Measurements from ENCODE around the gene AGPAT1.
"Not testable (repeated sequence)": the region's sequence is repeated elsewhere in the genome, so short reads cannot be mapped to it uniquely, and the experiment has no call there.

The AGPAT1 gene

GRCh38 chr6:32149932-32150870, 25.7 kb downstream of the AGPAT1 start:
- DNase-seq (ENCODE audit: low read depth in 4 of 4, low spot score in 1 of 4): no peak

DNA sequence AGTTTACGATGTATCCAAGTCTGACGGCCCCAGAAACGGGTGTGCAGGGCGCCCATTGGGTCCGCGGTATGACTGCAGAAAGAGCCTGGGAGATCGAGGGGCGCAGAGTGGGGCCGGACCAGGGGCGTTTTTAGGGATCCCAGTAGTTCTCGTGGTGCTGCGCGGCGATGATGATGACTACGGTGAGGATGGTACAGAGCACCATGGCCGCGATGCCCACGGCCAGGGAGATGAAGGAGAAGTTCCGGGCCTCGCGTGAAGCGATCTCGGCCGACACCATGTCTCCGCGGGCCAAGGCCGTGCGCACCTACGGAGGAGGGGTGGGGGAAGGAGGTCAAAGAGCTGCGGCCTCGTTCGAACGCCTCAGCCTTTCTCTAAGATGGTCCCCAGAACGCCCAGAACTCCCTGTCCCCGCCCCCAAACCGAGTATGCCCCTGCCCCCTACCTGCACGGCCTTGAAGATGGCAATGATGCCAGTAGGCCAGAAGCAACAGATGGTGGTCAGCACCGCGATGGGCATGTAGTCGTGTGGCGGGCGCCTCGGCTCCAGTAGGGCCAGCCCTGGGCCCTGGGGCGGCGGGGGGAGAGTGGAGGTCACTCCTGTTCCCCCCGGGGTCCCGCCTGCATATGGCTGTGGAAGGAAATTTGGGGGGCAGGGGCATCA, 26.7 kb downstream of the AGPAT1 start:
- DNase-seq (ENCODE audit: low read depth in 4 of 4, low spot score in 1 of 4): no peak

DNA sequence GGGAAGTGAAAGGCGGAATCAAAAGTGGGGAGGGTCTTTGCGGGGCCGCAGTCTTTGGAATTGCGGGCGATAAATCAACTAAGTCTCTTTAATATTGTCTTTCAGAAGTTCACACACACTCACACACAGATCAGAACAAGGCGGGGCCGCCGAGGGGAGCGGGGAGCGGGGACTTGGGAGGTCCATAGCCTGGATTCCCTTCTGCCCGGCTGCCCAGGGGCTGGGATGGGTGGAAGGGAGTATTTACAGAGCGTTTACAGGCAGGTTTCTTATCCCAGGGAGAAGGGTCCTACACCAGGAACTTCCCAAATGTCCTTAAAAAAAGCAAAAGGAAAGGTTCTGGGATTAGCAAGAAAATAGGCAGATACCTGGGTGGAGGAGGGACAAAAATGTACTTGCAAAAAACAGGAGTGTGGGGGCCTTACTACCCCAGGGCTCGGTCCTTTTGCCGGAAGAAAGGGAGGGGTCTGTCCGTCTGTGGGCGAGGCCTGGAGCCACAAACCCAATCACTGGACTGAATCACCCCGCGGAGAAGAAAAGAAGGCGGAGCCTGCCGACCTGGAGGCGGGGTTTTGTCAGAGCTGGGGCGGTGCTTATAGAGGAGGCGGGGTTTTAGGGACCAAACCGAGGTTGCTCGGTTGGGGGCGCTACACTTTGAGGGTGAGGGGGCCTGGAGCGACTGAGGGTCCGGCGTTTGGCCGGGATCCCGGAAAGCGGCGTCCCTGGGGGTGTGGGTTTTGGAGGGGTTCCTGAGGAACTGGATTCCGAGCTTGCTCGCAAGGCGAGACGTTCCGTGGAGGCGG, 27.4 kb downstream of the AGPAT1 start:
- DNase-seq (ENCODE audit: low read depth in 4 of 4, low spot score in 1 of 4): peak in 3 of 4 experiments; percentile 51 to 55 (median 54)

DNA sequence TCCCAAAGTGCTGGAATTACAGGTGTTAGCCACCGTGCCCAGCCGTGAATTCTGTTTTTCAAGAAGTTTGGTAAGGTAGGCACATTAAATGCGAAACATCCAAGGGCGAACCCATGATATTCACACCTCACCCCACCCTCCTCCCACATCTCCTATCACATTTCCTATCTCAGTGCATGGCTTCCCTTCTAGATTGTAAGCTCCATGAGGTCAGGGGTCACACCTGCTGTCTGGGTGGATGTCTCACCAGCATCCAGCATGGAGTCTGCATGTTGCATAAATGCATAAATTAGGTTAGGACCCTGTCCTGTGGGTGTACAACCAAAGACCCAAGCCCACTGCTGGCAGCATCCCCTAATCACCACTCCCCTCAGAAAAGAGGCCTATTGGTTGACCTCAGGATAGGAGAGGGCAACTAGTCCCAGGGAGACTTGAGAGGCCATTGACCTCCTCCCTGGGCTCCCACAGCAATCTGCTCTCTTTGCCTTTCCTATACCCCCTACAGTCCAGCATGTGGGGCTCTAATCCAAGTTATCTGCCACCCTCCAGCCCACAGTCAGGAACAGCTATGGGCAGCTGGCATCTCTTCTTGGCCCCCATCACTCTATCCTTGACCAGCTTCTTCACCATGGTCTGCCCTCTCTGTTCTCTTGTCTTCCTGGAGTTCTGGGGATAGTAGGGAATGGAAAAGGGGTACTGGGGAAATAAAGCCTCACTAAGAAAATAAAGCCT, 28.3 kb downstream of the AGPAT1 start:
- DNase-seq (ENCODE audit: low read depth in 4 of 4, low spot score in 1 of 4): no peak

- no peak for DNase-seq (ENCODE audit: low read depth in 4 of 4, low spot score in 1 of 4)
Observed at GRCh38 chr6:32146687-32147086, 29.2 kb downstream of the AGPAT1 start.

- no peak for DNase-seq (ENCODE audit: low read depth in 4 of 4, low spot score in 1 of 4)
Observed at GRCh38 chr6:32146287-32146686, 29.6 kb downstream of the AGPAT1 start.

DNA sequence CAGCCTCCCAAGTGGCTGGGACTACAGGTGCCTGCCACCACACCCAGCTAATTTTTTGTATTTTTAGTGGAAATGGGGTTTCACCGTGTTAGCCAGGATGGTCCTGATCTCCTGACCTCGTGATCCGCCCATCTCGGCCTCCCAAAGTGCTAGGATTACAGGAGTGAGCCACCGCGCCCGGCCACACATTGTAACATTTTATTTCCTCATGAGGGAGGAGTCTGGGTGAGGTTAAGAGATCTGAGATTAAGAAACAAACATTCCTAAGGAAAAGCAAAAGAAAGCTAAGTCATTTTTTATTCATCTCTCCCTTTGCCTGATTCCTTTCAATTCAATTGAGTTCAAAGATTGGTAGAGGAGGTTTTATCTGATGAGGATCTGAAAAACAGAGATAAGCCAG, 31.6 kb downstream of the AGPAT1 start:
- DNase-seq (ENCODE audit: low read depth in 4 of 4, low spot score in 1 of 4): not testable (repeated sequence)

DNA sequence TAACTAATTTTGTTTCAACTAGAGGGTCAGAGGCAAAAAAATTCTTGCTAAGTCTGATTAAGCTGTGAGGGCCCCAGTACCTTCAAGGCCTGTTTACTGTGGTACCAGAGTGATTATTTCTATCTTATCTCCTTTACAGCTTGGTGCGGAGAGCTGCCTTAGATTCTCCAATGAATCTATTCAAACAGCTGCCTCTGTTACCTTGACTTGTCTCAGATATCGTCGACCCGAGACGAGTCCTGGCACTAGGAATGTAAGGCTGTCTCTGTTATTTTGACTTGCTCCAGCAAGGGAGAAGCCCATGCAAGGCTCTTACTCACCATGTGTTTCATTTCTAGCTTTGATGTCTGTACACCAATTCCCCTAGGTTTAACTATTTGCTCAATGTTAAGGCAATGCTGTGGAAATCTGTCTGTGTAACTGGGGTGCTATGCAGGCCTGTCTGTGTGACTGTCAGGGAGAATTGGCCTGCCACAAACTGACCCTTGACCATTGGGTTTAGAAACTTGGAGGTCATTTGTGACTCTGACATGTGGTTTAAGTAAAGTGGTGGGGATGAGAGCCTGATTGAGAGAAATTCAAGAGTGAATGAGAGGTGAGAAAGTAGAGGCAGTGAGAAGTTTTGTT, 35.4 kb downstream of the AGPAT1 start:
- no peak for DNase-seq (ENCODE audit: low read depth in 4 of 4, low spot score in 1 of 4)

DNA sequence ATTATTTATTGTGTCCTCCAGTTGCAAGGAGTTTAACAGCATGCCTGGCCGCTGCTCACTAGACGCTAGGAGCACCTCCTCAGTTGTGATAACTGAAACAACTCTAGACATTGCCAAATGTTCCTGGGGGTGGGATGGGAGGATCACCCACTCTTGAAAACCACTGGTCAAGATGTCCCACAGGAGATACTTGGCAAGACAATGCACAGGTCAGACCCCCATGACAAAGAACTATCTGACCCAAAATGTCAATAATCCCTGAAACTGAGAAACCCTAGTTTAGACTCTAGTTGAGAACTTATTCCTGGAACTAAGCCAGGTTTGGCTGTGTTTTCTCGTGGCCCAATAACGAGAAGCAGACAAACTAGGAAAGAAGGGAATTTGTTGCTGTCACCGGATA, 36.3 kb downstream of the AGPAT1 start:
- DNase-seq (ENCODE audit: low read depth in 4 of 4, low spot score in 1 of 4): no peak

DNA sequence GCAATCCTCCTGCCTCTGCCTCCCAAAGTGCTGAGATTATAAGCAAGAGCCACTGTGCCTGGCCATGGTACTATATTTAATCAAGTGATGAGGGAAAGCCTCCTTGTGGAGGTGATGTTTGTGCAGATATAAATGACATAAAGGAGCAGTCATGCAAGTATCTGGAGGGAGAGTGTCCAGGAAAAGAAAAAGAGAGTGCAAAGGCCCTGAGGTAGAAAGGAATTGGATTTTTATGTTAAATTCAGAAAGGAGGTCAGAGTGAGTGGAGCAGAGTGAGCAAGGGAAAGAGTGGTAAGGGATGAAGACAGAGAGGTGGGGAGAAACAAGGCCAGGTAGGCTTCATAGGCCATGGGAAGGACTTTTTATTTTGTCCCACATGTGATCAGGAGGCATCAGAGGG, 38.4 kb downstream of the AGPAT1 start:
- no peak for DNase-seq (ENCODE audit: low read depth in 4 of 4, low spot score in 1 of 4)

DNA sequence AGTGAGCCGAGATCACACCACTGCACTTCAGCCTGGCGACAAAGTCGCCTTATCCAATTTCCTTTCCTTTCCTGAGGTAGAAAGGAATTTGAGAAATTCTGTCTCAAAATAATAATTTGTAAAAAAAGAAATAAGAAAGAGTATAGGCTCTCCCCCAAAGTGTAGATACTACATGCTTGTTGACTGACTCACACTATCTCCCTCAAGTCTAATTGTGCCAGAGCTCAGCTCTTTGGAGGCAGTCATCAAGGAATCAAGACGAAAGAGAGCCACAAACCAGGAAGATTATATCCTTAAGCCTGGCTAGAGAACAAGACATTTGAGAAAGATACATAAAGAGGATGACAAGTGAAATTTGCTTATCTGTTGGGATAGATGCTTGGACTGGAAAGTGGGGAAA, 42.1 kb downstream of the AGPAT1 start:
- no peak for DNase-seq (ENCODE audit: low read depth in 4 of 4, low spot score in 1 of 4)

DNA sequence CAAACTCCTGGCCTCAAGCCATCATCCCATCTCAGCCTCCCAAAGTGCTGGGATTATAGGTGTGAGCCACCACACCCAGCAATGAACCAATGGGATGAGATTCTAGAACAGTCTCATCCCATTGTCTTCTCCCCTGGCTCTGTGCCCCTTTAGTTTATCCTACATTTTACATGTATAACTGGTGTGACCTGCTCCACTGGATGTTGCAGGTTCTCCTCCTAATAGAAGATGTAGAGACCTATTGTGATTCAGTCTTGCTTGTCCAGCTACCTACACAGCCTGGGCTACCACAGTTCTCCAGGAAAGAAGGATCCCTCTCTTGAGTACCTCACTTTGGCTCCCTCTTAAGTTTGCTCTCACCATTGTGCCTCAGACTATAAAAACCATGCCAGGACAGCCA, 43.8 kb downstream of the AGPAT1 start:
- no peak for DNase-seq (ENCODE audit: low read depth in 4 of 4, low spot score in 1 of 4)

- DNase-seq (ENCODE audit: low read depth in 4 of 4, low spot score in 1 of 4): no peak
Observed at GRCh38 chr6:32131439-32131948, 44.4 kb downstream of the AGPAT1 start.

DNA sequence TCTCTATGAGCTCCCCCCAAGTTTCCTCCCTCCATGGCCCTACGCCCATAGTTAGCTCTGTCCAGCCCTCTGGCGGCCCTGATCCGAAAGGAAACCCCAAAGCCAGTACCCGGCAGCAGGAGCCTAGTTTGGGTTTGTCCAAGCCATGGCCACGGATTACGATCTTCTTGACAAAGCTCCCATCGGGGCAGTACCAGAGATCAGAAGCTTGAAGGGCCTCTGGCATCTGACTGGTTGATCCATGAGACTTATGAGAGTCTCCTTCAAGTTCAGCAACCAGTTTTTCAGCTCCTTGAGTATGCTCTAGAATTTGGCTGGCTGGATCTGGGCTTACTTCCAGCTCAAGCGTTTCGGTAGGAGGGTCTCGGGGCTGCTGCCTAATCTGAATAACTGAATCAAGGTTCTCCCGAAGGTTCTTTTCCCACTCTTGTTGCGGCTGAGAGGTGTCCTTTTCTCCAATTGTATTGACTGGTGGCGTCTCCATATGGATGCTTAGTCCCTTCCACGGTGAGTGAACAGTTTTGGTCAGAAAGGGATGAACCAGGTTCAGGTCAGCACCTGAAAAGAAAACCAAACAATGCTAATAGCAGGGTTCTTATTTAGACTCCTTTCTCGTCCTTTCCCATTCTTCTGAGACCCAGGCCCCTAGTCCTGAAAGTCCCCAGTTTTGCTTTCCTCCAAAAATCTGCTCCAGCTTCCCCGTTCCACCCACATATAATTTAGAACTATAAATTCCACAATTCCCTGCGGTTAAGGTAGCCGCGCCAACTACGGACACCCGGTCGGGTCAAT, 46.4 kb downstream of the AGPAT1 start:
- DNase-seq (ENCODE audit: low read depth in 4 of 4, low spot score in 1 of 4): no peak

DNA sequence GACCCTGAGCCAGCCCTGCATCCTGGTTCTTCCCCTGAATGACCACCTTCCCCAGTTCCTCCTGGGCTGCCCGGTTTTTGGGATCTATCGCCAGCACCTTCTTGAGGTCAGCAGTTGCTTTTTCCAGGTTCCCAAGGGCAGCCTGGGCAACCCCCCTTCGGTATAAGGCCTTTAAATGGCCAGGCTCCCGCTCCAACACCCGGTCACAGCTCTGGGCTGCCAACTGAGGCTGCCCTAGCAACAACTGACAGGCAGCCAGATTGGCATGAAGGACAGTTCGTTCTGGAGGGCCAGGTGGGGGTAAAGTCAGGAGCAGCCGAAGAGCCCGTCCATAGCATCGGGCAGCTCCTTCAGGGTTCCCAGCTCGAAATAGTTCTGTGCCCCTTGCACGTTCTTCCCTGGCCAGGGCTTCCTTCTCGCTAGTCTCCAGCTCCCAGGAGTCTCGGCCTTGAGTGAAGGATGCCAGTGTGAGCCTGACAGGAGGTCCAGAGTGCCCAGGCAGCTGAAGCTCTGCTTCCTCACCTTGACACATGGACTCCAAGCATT, 47.1 kb downstream of the AGPAT1 start:
- DNase-seq (ENCODE audit: low read depth in 4 of 4, low spot score in 1 of 4): no peak

- peak; percentile 81 to 96 (median 94) for DNase-seq (ENCODE audit: low read depth in 4 of 4, low spot score in 1 of 4)
Observed at GRCh38 chr6:32127717-32128592, 47.9 kb downstream of the AGPAT1 start, which contains the start of gene ATF6B. Gene ATF6B, minus strand, starts transcription at chr6:32128246. Its CDS starts 39 bp downstream, at chr6:32128207.

- DNase-seq (ENCODE audit: low read depth in 4 of 4, low spot score in 1 of 4): no peak
Observed at GRCh38 chr6:32127409-32127716, 48.5 kb downstream of the AGPAT1 start.

GRCh38 chr6:32126880-32127279, 49.0 kb downstream of the AGPAT1 start:
- DNase-seq (ENCODE audit: low read depth in 4 of 4, low spot score in 1 of 4): no peak

Measured in stimulated activated CD4-positive, alpha-beta T cell treated with anti-CD3 and anti-CD28 coated beads, Interleukin-1b, Interleukin-23, amount 100 ng/mL, for 24 hours (primary cell).